ENCODE data around the gene PTPRG. TPM values are rescaled to one million over a fixed set of nuclear protein-coding genes. Genes with fewer than 3 reads are reported as not detected.

Gene PTPRG
- total RNA-seq, 3 donors from 2014 or later = 28.9 to 54.7 (median 40.4) TPM

DNA sequence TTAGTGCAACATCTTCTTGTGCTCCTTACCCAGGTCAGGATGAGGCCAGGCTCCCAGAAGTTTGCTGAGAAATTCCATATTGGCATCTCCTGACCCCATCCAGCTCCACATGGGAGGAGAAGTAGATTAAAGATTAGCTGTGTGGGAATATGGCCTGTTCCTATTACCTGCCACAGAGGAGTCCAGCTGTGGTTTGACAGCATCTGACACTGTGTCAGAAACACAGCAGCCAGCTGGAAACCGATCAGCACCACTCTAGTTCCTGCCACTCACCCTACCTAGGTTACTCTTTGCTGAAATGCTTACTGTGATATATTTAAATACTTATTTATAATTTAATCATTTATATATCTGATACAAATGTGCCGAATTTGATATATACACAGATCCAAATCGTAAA is 551.7 kb downstream of the PTPRG start:
- no peaks in the 10 kb centered on the region for H3K9me3 ChIP-seq
- H3K4me1 ChIP-seq (ENCODE audit: low read depth) = no peaks in the 10 kb centered on the region
- H3K36me3 ChIP-seq (ENCODE audit: low read depth) = no peaks in the 10 kb centered on the region
- intact Hi-C loops (cut with DNase I, micrococcal nuclease) = no loop called here
- TF ChIP-seq, protein P1, sequence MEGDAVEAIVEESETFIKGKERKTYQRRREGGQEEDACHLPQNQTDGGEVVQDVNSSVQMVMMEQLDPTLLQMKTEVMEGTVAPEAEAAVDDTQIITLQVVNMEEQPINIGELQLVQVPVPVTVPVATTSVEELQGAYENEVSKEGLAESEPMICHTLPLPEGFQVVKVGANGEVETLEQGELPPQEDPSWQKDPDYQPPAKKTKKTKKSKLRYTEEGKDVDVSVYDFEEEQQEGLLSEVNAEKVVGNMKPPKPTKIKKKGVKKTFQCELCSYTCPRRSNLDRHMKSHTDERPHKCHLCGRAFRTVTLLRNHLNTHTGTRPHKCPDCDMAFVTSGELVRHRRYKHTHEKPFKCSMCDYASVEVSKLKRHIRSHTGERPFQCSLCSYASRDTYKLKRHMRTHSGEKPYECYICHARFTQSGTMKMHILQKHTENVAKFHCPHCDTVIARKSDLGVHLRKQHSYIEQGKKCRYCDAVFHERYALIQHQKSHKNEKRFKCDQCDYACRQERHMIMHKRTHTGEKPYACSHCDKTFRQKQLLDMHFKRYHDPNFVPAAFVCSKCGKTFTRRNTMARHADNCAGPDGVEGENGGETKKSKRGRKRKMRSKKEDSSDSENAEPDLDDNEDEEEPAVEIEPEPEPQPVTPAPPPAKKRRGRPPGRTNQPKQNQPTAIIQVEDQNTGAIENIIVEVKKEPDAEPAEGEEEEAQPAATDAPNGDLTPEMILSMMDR (IDR thresholded peaks at IDR 0.05) = no peak
- no peak for ATAC-seq
- no peak overlapping the region for H3K4me3 ChIP-seq
- no peak for DNase-seq

DNA sequence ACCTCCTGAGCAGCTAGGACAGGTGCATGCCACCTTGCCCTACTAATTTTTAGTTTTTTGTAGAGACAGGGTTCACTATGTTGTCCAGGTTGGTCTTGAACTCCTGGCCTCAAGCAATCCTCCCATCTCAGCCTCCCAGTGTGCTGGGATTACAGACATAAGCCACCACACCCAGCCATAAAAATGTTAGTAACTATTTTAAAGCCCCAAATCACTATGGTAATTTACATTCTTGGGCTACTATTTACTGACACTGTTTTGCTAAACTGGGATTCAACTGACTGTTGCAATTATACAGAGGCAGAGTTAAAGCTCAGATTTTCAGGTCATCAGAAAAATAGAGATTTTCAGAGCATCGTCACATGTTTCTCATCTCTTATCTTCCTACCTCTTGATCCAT is 553.4 kb downstream of the PTPRG start:
- TF ChIP-seq, protein P1 (IDR thresholded peaks at IDR 0.05) = no peak
- DNase-seq (no peak), ATAC-seq (no peak)
- intact Hi-C loops (cut with DNase I, micrococcal nuclease) = no loop called here
- H3K36me3 ChIP-seq (ENCODE audit: low read depth) = no peaks in the 10 kb centered on the region
- no peak overlapping the region for H3K4me3 ChIP-seq
- no peaks in the 10 kb centered on the region for H3K9me3 ChIP-seq
- H3K4me1 ChIP-seq (ENCODE audit: low read depth) = no peaks in the 10 kb centered on the region

DNA sequence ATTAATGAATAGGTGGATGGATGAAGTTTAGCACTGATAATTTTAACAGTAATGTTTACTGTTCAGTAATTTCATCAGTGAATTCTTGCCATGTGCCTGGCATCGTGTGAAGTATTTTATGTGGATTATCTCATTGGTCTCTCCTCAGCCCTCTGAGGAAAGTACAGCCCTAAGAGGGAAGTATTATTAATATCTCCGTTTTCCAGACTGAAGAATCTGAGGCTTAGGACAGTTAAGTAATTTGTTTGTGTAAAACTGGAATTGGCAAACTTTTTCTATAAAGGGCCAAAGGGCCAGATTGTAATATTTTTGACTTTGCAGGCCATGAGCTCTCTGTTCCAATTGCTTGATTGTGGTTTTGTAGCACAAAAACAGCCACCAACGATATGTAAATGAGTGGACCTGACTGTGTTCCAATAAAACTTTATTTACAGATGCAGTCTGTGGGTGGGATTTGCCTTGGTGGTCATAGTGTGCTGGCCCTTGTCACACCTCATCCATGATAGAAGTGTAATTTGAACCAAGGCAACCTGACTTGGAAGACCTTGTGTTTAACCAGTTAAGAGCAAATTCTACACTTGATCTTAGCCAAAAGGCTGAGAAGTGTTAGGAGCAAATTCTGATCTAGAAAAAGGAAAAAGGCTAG is 556.7 kb downstream of the PTPRG start:
- Histone ChIP-seq H3K4me3 (no peak overlapping the region), H3K9me3 (peaks cover 3% of the 10 kb centered on the region), H3K4me1 (ENCODE audit: low read depth) (no peaks in the 10 kb centered on the region), H3K36me3 (ENCODE audit: low read depth) (no peaks in the 10 kb centered on the region)
- intact Hi-C loops (cut with DNase I, micrococcal nuclease) = no loop called here
- TF ChIP-seq, protein P1 (IDR thresholded peaks at IDR 0.05) = no peak
- no peak for ATAC-seq
- DNase-seq = no peak

GRCh38 chr3:62119139-62119538 is 557.8 kb downstream of the PTPRG start:
- TF ChIP-seq, protein P1 (IDR thresholded peaks at IDR 0.05) = no peak
- intact Hi-C loops (cut with DNase I, micrococcal nuclease) = no loop called here
- DNase-seq = no peak
- no peaks in the 10 kb centered on the region for H3K4me1 ChIP-seq (ENCODE audit: low read depth)
- H3K9me3 ChIP-seq = peaks cover 3% of the 10 kb centered on the region
- no peak overlapping the region for H3K4me3 ChIP-seq
- no peaks in the 10 kb centered on the region for H3K36me3 ChIP-seq (ENCODE audit: low read depth)
- ATAC-seq = no peak

GRCh38 chr3:62122819-62123218 is 561.4 kb downstream of the PTPRG start:
- Histone ChIP-seq H3K36me3 (ENCODE audit: low read depth) (no peaks in the 10 kb centered on the region), H3K4me1 (ENCODE audit: low read depth) (no peaks in the 10 kb centered on the region), H3K9me3 (peaks cover 3% of the 10 kb centered on the region), H3K4me3 (no peak overlapping the region)
- TF ChIP-seq, protein P1 (IDR thresholded peaks at IDR 0.05) = no peak
- intact Hi-C loops (cut with DNase I, micrococcal nuclease) = no loop called here
- ATAC-seq (no peak), DNase-seq (no peak)

- ATAC-seq (no peak), DNase-seq (no peak)
- no peak overlapping the region for H3K4me3 ChIP-seq
- intact Hi-C loops (cut with DNase I, micrococcal nuclease) = no loop called here
- H3K9me3 ChIP-seq = peaks cover 3% of the 10 kb centered on the region
- H3K4me1 ChIP-seq (ENCODE audit: low read depth) = no peaks in the 10 kb centered on the region
- TF ChIP-seq, protein P1 (IDR thresholded peaks at IDR 0.05) = no peak
- H3K36me3 ChIP-seq (ENCODE audit: low read depth) = no peaks in the 10 kb centered on the region
Measured at GRCh38 chr3:62125380-62125779, 564.0 kb downstream of the PTPRG start.

Data from mucosa of descending colon (tissue), 3 donors.